Brain pericyte (primary cell): ENCODE results near the gene RAC2.

Experiments used
- DNase-seq: peaks from one replicate; pipeline ENCODE4 v3.0.0-alpha.2; 2012; ENCODE audit warnings: low read depth, low spot score

The RAC2 gene

GRCh38 chr22:37244114-37244921, at the start of gene RAC2:
Gene RAC2 (minus strand): TSS chr22:37244269. CDS start chr22:37244148, 121 bp downstream.
- no peak for DNase-seq

- no peak for DNase-seq
These were observed 49.1 kb upstream of the RAC2 start for GRCh38 chr22:37293172-37293571.

- no peak for DNase-seq
These were observed 48.6 kb upstream of the RAC2 start for GRCh38 chr22:37292641-37293040.

- no peak for DNase-seq
These were observed 47.7 kb upstream of the RAC2 start for GRCh38 chr22:37291559-37292298.

- no peak for DNase-seq
These were observed 46.7 kb upstream of the RAC2 start for GRCh38 chr22:37290737-37291136.

GRCh38 chr22:37289156-37289735, 45.2 kb upstream of the RAC2 start:
- DNase-seq = no peak

DNA sequence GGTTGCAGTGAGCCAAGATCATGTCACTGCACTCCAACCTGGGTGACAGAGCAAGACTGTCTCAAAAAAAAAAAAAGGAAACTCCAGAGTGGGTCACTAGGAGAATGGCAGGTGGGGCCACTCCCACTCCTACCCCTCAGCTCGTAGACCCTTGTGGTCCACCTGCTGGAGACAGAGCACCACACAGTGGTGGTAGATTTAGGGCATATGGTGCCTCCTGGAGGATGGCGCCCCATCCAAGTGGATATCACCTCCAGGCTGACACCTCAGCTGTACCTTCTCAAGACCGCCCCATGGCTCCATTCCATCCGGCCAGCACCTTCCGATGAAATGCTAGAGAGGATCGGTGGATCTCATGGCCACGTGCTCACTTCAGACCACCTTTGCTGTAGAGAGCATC, 44.5 kb upstream of the RAC2 start:
- DNase-seq = no peak

- DNase-seq = no peak
These were observed 43.5 kb upstream of the RAC2 start for GRCh38 chr22:37287550-37287951.

DNA sequence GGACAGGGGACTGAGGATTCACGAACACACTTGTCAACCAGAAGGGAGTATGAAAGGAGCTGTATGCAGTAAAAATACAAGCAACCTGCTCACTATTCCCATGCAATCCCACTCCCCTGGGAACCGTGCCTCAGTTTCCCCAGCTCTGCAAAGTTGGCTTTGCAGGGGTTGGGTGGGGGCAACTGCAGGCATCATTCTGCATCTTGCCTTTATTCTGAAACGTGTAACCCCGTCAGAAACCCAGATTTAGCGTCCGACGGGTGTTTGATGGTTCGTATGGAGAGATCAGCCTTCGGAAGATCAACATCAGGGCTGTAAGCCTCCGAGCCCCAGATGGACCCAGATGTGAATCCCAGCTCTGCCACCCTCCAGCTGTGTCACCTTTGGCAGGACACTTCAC, 41.9 kb upstream of the RAC2 start:
- no peak for DNase-seq

GRCh38 chr22:37284805-37285355, 40.8 kb upstream of the RAC2 start:
- DNase-seq = no peak

- DNase-seq = no peak
These were observed 40.2 kb upstream of the RAC2 start for GRCh38 chr22:37284126-37284804.

DNA sequence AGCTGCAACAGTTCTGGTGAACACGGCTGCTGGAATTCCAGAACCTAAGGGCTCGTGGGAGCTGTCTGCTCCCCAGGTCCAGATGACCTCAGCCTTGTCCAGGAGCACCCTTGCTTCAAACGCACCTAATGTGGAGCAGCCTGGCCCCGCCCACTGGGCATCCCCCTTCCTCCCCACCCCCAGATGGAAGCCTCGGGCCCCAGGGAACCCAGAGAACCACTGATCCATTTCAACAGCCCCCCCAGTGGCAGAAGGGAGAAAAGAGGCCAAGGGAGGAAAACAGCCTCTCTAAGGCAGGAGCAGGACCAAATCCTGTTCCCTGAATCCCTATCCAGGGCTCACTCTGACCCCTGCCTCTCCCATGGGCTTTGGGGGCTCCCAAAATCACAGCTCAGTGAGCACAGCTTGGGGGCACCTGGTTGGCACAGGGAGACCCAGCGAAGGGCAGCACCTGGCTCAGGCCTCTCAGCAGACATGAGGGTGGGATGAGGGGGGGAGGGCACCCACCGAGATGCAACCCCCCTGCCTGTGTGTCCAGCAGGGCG, 39.4 kb upstream of the RAC2 start:
- no peak for DNase-seq

GRCh38 chr22:37282385-37282677, 38.3 kb upstream of the RAC2 start, which contains the start of gene CYTH4:
Gene CYTH4 (plus strand): TSS chr22:37282508. CDS start chr22:37282570, 62 bp downstream.
- DNase-seq = no peak

DNA sequence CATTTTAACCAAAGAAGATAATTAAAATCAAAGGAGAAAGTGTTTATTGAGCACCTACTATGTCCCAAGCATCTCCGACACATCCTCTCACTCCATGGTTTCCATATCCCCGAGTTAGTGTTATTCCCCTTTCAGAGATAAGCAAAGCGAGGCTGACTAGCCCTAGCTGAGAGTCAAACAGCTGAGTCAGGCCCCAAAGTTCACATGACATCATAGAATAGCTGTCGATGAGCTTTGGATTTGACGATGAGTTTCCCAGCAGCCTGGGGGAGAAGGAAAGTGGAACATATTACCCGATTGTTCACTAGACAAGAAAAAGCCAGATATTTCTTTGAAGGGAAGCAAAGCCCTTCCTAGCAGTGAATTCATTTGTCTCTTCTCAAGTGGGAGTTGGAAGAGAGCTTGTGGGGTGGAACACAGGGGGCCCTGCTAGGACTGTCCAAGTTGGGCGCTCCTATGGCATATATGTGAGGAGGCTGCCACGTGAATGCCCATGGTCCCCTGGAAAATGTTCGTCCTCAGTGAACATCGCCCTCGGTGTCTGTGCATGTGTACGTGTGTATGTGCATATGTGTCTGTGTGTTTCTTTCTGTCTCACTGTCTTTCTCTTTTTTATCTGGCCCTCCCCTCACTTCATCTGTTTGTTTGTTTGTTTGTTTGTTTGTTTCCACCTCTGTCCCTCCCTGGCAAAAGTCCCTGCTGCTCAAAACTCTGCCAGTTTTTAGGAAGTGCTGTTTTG, 37.7 kb upstream of the RAC2 start:
- DNase-seq = no peak

DNA sequence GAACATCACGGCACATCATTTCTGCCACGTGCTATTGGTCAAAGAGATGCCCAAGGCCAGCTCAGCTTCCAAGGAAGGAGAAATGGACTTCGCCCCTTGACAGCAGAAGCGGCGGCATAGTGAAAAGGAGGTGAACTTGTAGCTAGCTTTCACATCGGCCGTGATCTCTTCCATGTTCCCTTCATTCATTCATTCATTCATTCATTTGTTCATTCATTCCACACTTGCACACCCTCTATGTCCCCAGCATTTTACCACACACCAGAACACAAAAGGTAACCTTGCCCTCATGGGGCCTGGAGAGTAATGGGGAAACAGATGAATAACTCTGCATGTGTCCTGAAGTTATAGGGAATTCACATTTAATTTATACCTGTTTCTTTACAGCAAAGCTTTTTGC, 37.1 kb upstream of the RAC2 start:
- no peak for DNase-seq

DNA sequence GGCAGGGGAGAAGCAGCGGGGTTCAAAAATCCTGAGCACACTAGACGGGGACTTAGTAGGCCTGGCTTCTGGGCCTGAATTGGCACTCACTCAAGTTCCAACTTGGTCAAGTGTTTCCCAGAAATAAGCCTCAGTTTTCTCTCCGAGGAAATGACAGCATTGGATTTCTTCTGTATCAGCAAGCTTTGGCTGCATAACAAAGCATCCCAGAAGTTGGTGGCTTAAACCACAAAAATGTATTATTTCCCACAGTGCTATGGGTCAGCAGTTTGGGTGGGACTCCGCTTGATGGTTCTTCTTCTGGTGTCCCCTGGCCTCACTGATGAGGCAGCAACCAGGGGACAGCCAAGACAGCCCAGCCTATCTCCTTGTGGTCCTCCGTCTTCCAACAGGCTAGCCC, 36.6 kb upstream of the RAC2 start:
- DNase-seq = no peak

DNA sequence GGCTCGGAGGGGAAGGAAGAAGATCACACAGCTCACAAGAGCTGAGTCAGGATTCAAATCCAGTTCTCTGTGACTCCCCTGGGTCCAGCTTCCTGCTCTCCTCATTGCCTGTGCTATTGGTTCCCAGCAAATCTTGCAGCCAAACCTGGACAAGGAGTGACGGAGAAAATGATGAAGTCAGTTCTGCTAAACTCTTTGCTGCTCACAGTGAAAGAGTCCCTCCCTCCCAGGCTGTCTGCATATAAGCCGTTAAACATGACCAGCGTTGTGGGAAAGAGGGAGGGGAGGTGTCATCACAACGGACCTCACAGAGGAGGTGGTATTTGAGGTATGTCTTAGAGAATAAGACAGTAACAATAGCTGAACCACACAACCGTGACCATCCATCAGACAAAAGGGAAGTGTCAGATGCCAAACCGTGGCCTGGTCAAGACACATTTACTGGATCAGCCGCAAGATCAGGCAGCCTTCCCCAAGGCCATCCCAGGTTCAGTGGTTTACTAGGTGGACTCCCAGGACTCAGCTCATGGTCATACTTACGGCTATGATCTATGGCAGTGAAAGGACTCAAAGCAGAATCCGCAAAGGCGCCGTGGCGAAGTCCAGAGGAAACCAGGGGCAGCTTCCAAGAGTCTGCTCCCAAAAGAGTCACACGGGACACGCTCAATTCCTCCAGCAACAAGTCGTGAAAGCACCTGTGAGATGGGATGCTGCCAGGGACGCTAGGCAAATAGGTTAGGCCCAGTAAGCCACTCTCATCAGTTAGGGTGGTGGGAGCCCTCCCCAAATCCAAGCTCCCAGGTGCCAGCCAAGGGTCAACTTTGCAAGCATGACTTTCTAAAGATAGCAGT, 35.5 kb upstream of the RAC2 start:
- no peak for DNase-seq

- DNase-seq = no peak
These were observed 34.2 kb upstream of the RAC2 start for GRCh38 chr22:37278261-37278660.

- DNase-seq = no peak
These were observed 33.3 kb upstream of the RAC2 start for GRCh38 chr22:37277384-37277783.

DNA sequence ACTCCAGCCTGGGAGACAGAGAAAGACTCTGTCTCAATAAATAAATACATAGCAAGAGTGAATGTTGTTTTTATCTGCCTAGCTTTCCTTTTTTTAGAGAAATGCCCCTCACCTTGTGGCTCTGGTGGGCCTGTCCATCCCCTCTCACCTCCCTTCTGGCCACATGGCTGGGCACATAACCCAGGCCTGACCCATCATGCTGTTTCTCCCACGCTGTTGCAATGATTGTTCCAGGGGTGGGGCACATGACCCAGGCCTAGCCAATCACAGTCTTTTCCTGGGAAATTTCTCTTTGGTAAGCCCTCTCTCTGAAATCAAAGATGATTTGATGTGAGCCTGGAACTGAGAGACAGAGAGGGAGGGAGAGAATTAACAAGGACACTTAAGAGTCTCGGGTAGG, 32.7 kb upstream of the RAC2 start:
- DNase-seq = no peak
